Measurements from ENCODE around the gene LYPD3.

Gene LYPD3

GRCh38 chr19:43430142-43430710 lies 35.2 kb downstream of the LYPD3 start:
- DNase-seq: no peak

- no peak for DNase-seq
Measured at GRCh38 chr19:43429395-43429794, 36.0 kb downstream of the LYPD3 start.

- no peak for DNase-seq
Measured at GRCh38 chr19:43425567-43426392, 39.6 kb downstream of the LYPD3 start.

- DNase-seq: no peak
Measured at GRCh38 chr19:43423779-43424178, 41.6 kb downstream of the LYPD3 start.

GRCh38 chr19:43422689-43423066 lies 42.7 kb downstream of the LYPD3 start:
- no peak for DNase-seq

- DNase-seq: no peak
Measured at GRCh38 chr19:43422000-43422688, 43.3 kb downstream of the LYPD3 start.

- no peak for DNase-seq
Measured at GRCh38 chr19:43420954-43421353, 44.5 kb downstream of the LYPD3 start.

- DNase-seq: no peak
Measured at GRCh38 chr19:43416951-43417623, 48.3 kb downstream of the LYPD3 start.

GRCh38 chr19:43414554-43414953 lies 50.9 kb downstream of the LYPD3 start, which contains the start of gene TEX101:
Gene TEX101, plus strand, starts transcription at chr19:43414890. Its CDS starts 1,030 bp downstream, at chr19:43415920.
- DNase-seq: no peak

GRCh38 chr19:43412441-43412840 lies 53.0 kb downstream of the LYPD3 start:
- DNase-seq: no peak
